ENCODE data around the gene PCBP3. TPM values are rescaled to one million over a fixed set of nuclear protein-coding genes. Genes with fewer than 3 reads are reported as not detected.
"Not testable (repeated sequence)": the region's sequence is repeated elsewhere in the genome, so short reads cannot be mapped to it uniquely, and the experiment has no call there.

PCBP3 gene
- total RNA-seq, 1 experiment from 2014 or later = 10.9 TPM

DNA sequence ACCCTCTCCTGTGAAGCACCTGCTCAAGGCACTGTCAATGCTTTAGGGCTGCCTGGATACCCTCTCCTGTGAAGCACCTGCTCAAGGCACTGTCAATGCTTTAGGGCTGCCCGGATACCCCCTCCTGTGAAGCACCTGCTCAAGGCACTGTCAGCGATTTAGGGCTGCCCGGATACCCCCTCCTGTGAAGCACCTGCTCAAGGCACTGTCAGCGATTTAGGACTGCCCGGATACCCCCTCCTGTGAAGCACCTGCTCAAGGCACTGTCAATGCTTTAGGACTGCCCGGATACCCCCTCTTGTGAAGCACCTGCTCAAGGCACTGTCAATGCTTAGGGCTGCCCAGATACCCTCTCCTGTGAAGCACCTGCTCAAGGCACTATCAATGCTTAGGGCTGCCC is 33.9 kb upstream of the PCBP3 start:
- Mint-ChIP-seq H3K27me3 (ENCODE audit: low read depth) (peaks cover 24% of the 10 kb centered on the region), H3K4me1 (peaks cover 0 to 14% of the 10 kb centered on the region in 2 experiments; a peak in 2 of 4 replicates)
- not testable (repeated sequence) for H2BK120ac ChIP-seq (ENCODE audit: low read depth, low read length, poor library complexity, severe bottlenecking); H3K23ac ChIP-seq (ENCODE audit: insufficient read length, low read depth, low read length); H4K8ac ChIP-seq (replicated peaks; ENCODE audit: insufficient read length, low read depth, low read length); H3K18ac ChIP-seq (ENCODE audit: insufficient read length, low read depth, low read length); H4K91ac ChIP-seq (ENCODE audit: insufficient read length, low read depth, low read length); H3K9me3 ChIP-seq (ENCODE audit: control insufficient read depth, low read depth, low read length); H4K5ac ChIP-seq (ENCODE audit: insufficient read length, low read depth, low read length); H3K56ac ChIP-seq (ENCODE audit: insufficient read length, low read depth, low read length); H4K20me1 ChIP-seq (ENCODE audit: control insufficient read depth, insufficient read depth, insufficient read length); H3K4me2 ChIP-seq (ENCODE audit: insufficient read depth, insufficient read length, low read length); H2AK5ac ChIP-seq (ENCODE audit: insufficient read length, low read length); H3K4ac ChIP-seq (ENCODE audit: low read depth, low read length); H2AFZ ChIP-seq (ENCODE audit: low read length); H2BK15ac ChIP-seq (ENCODE audit: low read depth, low read length); H3K23me2 ChIP-seq (ENCODE audit: insufficient read length, low read depth, low read length, poor library complexity, severe bottlenecking); H3K27ac ChIP-seq (ENCODE audit: insufficient read length, low read depth, low read length); H3K9me3 Mint-ChIP-seq; H3K27me3 ChIP-seq (ENCODE audit: insufficient read depth, low read length); H3K79me1 ChIP-seq (ENCODE audit: insufficient read depth, low read depth, low read length, poor library complexity, severe bottlenecking); H3K4me3 Mint-ChIP-seq; H2BK12ac ChIP-seq (ENCODE audit: insufficient read length, low read depth, low read length); H3K4me1 ChIP-seq (ENCODE audit: insufficient read depth, low read length); H3T11ph ChIP-seq (ENCODE audit: low read length); H2BK5ac ChIP-seq (ENCODE audit: insufficient read length, low read length); H3K36me3 Mint-ChIP-seq (ENCODE audit: insufficient read depth in 1 of 3, low read depth in 3 of 3); H3K79me2 ChIP-seq (ENCODE audit: insufficient read depth, low read length); H3K27ac Mint-ChIP-seq; H2BK20ac ChIP-seq (ENCODE audit: low read depth, low read length, poor library complexity, severe bottlenecking); H3K14ac ChIP-seq (ENCODE audit: insufficient read depth, low read length); H3K9ac ChIP-seq (ENCODE audit: extremely low read depth, insufficient read length, low read length)
- peak; percentile 10 for DNase-seq
- WGBS (ENCODE audit: extremely low coverage, insufficient read length, low lambda C conversion rate) = no CpG with 5 or more reads among the region's 6 CpGs
